Measurements from ENCODE around the gene SCML1. TPM values are rescaled to one million over a fixed set of nuclear protein-coding genes. Genes with fewer than 3 reads are reported as not detected.

Gene SCML1
- total and polyA plus RNA-seq, 2 donors (not counting 3 experiments of a cell fraction or from before 2014, with no cell fraction given) = 8.8 to 12.4 TPM

GRCh38 chrX:17774053-17774452 is 36.8 kb downstream of the SCML1 start:
- intact Hi-C loops (cut with micrococcal nuclease) = no loop called here
- no peaks in the 10 kb centered on the region for H3K79me2 ChIP-seq (ENCODE audit: control insufficient read depth, insufficient read depth, low read length)
- ChIA-PET POLR2A (no interaction called here), CTCF (no interaction called here)
- H3K27ac ChIP-seq (ENCODE audit: insufficient read depth, low read depth, low read length) = no peak overlapping the region
- no peaks in the 10 kb centered on the region for H3K4me1 ChIP-seq (ENCODE audit: control insufficient read depth, extremely low read depth, insufficient read depth, low read length)
- H4K20me1 ChIP-seq (replicated peaks; ENCODE audit: control insufficient read depth, extremely low read depth, insufficient read depth, low read length) = no peaks in the 10 kb centered on the region
- H3K9me3 ChIP-seq (replicated peaks; ENCODE audit: control insufficient read depth, insufficient read depth, low read length) = no peaks in the 10 kb centered on the region
- TF ChIP-seq MYC (IDR thresholded peaks at IDR 0.05; ENCODE audit: low read depth, low read length) (no peak), POLR2A (IDR thresholded peaks at IDR 0.05; ENCODE audit: low read depth, low read length) (no peak), JUN (IDR thresholded peaks at IDR 0.05; ENCODE audit: borderline replicate concordance, insufficient read depth, insufficient read length, low read depth) (no peak), EZH2 (IDR thresholded peaks at IDR 0.05; ENCODE audit: borderline replicate concordance, low read depth, low read length, severe bottlenecking) (no peak), POLR2AphosphoS5 (IDR thresholded peaks at IDR 0.05; ENCODE audit: insufficient read depth, low read depth, low read length) (no peak), CTCF (IDR thresholded peaks at IDR 0.05; ENCODE audit: extremely low read depth in 1 of 2, insufficient read depth in 1 of 2, low read depth in 1 of 2, low read length in 2 of 2) (no peak), GATA2 (IDR thresholded peaks at IDR 0.05; ENCODE audit: insufficient read depth, insufficient read length, low read depth, low read length) (no peak), MAX (IDR thresholded peaks at IDR 0.05; ENCODE audit: insufficient read depth, insufficient read length) (no peak), FOS (IDR thresholded peaks at IDR 0.05; ENCODE audit: borderline replicate concordance, insufficient read depth, low read length) (no peak)
- FAIRE-seq (no peak), DNase-seq (ENCODE audit: low read depth, low spot score) (no peak)
- BruUV-seq (replicated peaks) = no TSS peak
- H3K4me3 ChIP-seq (replicated peaks in 1 of 3; ENCODE audit: insufficient read depth in 1 of 3, low read depth in 1 of 3, low read length in 3 of 3) = no peak overlapping the region
- no peak overlapping the region for H3K9ac ChIP-seq (replicated peaks; ENCODE audit: extremely low read depth, insufficient read depth, low read length)
- H3K9me1 ChIP-seq (replicated peaks; ENCODE audit: control insufficient read depth, extremely low read depth, insufficient read depth, low read length) = no peaks in the 10 kb centered on the region
- dilution Hi-C loops (cut with MboI; ENCODE audit: extremely low pct_ligation_motif_present, low sequenced_read_pairs) = no loop called here
- no peaks in the 10 kb centered on the region for H3K36me3 ChIP-seq (ENCODE audit: control insufficient read depth in 2 of 2, extremely low read depth in 1 of 2, insufficient read depth in 2 of 2, low read length in 2 of 2)
- H3K27me3 ChIP-seq (ENCODE audit: control insufficient read depth in 2 of 2, insufficient read depth in 2 of 2, low read length in 2 of 2) = no peaks in the 10 kb centered on the region
- H2AFZ ChIP-seq (ENCODE audit: low read depth, low read length) = no peak overlapping the region
- no peak overlapping the region for H3K4me2 ChIP-seq (ENCODE audit: insufficient read depth, low read length)

Data from endothelial cell of umbilical vein (primary cell).